GM19240 (cell line): Measurements from ENCODE around the gene SPOPL.

Source experiments
- DNase-seq: peaks from one replicate; pipeline ENCODE4 v3.0.0; 2011; ENCODE audit warnings: low spot score; ENCODE audit not compliant: insufficient read length

Gene SPOPL

DNA sequence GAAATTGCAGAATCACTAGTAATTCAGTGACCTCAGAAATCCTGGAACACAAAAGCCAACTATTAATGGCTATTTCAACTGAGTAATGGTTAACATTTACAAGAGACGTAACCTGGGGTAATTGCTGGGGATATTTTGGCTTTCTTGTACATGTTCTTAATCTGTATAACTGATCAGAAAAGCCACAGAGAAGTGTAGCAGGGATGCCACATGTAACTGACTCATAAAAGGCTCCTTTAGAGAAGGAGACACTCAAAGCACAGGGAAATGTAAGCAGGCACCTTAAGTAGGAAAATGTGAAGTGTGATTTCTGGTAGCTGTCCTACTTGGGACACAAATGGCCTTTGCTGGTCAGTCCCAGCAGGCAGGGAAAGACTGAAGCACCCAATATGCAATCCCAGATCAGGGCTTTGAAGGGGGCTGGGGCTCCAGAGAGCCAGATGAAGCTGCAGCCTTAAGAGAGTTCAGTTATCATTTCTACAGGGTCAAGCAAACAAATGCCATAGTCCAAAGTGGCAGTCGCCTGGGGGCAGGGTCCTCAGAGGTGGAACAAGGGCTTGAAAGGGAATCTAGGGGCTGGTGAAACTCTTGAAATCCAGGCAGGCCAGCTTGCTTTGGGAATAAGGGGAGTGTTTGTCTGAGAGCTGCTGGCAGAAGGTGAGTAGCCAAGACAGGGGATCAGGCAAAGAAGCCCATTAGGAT is 7.2 kb upstream of the SPOPL start:
- DNase-seq: no peak

- DNase-seq: no peak
These were observed 6.2 kb upstream of the SPOPL start for GRCh38 chr2:138495384-138495783.

DNA sequence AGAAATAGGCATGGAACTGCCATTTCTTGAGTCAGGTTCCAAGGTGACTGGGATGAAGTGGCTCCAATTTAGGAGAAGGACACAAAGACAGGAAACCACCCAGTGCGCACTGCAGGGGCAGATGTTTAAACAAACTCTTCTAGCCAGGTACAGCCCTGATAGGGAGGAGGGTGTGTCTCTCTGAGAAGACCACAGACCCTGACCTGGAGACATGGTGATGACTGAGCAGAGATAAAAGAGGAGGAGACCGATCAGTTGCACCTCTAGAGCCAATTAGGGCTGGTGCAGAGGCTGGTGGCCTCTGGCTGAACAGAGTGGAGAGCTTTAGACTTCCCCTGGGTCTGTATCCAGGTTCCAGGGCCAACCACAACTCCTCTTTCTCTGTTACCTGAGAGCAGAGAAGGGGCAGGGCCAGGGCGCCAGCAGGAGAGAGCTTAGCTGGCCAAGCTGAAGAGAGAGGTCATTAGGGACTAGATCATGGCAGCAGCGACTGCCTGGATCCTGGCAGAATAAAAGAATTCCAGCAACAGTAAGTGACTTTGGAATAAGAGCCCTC is 5.4 kb upstream of the SPOPL start:
- no peak for DNase-seq

DNA sequence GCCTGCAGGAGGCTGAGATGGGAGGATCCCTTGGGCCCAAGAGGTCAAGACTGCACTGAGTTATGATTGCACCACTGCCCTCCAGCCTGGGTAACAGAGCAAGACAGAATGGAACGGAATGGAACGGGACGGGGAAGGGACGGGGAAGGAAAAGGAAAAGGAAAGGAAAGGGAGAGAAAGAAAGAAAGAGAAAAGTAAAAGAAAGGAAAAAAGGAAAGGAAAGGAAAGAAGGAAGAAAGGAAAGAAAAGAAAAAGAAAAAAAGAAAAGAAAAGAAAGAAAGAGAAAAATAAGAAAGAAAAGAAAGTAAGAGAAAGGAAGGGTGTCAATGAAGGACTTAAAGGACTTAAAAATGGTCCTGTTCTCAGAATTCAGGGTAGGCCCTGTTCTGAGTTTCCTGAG is 4.3 kb upstream of the SPOPL start:
- no peak for DNase-seq

DNA sequence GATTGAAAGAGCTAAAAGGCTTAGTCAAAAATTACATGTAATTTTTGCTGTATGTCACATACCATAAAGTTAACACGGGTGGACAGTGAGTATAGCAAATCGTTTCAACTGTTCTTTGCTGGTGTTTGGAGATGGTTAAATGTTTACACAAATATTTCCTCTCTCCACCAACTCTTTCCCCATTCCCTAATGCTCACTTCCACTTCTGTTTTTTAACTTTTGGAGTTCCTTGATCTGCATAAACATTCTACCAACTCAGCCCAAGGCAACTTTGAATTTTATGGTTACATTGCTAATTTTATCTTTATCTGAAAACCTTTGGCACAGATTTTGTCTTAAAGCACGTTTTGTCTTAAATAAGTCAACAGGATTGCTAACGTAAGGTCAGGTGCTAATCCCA is 1.9 kb upstream of the SPOPL start:
- DNase-seq: no peak

DNA sequence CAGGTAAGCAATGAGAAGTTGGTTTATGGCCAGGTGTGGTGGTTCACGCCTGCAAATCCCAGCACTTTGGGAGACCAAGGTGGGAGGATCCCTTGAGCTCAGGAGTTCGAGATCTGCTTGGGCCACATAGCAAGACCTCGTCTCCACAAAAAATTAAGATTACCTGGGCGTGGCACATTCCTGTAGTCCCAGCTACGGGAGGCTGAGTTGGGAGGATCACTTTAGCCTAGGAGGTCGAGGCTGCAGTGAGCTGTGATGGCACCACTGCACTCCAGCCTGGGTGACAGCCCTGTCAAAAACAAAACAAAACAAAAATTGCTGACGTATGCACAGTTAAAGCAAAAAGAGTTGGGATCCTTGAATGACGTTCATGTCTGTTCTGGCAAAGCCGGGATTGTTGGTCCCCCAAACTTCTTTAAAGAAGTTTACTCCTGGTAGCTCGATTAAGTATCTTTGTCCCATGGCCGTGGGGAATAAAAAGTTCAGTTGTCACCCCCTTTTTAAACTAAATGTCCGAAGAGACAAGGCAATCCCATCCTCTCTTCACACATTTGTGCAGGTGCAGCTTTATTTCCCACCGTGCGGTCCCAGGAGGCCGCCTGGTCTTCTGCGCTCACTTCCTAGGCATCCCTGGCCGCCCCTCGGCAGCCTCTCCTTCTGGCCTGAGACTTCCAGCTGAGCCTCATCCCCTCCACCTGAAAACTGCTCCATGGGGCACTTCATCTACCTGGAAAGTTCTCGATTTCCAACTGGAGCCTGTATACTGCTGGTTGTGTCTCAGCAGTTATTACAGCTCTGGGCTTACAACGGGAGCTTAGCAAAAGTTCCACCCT is 762 bp upstream of the SPOPL start:
- no peak for DNase-seq

DNA sequence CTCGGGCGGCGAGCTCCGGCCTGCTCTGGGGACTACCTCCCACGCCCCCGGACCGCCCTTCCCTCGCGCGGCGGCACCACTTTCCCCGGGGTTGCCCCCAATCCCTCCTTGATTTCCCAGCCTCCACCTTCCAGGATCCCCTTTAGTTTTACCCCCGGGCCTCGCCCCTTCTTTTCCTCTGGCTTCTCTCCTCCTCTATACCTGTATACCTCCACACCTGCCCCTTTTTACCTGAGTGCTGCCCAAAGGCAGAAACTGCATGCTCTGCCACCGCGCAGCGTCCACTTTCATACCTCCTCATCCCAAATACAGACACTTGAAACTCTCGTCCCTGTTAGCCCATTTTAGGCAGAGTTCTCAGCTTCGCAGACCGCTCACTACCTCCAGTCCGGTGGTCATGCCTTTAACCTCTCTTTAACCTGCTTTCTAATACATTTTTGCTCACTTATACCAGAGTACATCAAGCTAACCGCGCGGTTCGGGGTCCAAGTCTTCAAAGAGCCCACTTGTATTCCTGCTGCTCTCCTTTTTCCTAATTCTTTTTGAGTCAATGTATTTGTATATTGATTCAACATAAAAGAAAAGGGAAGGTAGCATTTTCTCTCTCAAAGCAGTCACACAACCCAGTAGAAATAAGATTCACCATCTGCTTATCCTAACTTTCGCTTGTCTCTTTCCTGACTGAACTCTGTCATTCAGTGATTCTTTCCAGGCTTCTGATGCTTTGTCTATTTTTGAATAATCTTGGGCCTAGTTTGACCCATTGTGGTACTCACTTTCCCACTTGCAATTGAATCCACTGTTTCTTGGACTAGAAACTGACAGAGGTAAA is 901 bp downstream of the SPOPL start:
- DNase-seq: no peak

DNA sequence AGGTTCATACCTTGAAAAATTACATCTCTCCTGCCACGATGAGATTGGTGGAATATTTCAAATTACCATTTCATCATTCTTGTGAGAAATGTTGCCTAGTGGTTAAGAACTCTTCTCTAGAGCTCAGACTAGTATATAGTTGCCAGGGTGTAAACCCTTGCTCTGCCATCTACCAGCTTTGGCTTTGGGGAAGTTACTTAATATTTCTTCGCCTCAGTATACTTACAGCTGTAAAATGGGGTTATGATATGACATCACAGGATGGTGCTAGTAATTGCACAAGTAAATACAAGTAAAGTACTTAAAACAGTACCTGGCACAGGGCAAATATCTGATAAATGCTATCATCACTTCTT is 1.5 kb downstream of the SPOPL start:
- no peak for DNase-seq

- DNase-seq: no peak
These were observed 2.1 kb downstream of the SPOPL start for GRCh38 chr2:138503652-138504051.

DNA sequence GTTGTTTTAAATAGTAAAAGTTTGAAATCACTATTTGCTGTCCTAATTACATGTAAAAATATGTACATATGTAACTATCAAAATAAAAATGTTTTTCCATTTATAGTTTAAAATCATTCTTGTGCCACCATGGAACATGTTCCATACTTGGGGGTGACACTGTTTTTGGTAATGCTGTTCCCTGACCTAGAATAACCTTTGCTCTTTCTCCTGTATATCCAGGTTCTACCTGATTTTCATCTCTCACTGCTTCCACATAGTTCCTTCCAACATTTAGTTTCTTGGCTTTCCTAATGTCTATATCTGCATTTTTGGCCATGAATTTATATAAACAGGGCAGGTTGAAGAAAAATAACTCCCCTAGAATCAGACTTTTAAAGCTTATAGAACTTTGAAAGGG is 2.5 kb downstream of the SPOPL start:
- DNase-seq: no peak

- DNase-seq: no peak
These were observed 3.1 kb downstream of the SPOPL start for GRCh38 chr2:138504546-138505235.

GRCh38 chr2:138507267-138507666 is 5.7 kb downstream of the SPOPL start:
- DNase-seq: no peak

DNA sequence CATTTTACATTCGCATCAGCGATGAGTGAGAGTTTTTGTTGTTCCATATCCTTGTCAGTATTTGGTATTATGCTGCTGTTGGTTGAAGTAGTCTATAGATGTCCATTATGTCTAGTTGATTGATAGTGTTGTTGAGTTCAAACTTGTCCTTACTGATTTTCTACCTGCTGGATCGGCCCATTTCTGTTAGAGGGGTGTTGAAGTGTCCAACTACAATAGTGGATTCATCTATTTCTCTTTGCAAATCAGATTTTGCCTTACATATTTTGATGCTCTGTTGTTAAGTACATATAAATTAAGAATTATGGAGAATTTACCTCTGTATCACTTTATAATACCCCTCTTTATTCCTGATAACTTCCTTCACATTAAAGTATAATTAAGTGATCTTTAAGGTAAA is 8.7 kb downstream of the SPOPL start:
- no peak for DNase-seq

DNA sequence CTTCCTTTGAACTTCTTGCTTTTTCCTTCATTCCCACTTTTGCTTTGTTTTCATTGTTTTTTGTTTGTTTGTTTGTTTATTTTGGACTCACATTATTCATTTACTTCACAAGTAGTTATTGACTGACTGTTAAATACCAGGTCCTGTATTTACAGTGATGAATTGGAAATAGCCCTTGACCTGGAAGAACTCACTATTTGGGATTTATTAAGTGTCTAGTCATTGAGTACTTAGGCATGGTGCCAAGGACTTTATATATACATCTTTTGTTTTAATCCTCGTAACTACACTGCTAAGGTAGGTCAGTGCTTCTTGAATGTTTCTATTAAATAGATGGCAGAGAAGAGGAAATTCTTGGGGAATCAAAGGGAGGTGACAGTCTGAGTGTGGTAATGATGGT is 11.1 kb downstream of the SPOPL start:
- DNase-seq: no peak

- no peak for DNase-seq
These were observed 12.6 kb downstream of the SPOPL start for GRCh38 chr2:138514173-138514572.

GRCh38 chr2:138515092-138515491 is 13.5 kb downstream of the SPOPL start:
- DNase-seq: no peak

DNA sequence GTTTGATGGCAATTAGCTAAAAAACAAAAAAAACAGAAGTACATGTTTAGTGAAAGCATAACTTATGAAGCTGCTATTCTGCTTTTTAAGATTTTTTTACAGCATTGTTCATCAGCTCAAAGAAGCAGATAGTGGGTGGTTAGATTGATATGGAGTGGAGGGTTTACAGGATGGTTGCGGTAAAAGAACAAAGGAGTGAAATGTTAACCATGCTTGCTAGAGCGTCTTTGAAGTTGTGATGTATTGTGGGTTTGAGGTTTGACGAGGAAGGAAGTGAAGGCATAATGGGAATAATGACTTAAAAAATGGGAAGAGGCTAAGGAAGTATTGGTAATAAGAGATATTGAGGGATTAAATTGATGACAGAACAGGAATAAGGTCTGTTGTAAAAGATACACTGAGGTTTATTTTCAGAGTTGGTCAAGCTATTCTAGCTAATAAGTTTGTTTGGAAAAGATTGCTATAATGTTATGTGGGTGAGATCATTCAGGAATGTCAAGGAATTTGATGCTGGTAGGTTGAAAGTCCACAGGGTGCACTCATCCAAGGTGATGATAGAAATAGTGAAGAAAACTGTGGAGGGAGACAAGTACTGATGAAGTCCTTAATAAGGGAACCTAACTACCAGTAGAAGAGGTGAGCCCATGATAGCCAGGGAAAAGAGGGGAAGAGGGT is 14.6 kb downstream of the SPOPL start:
- DNase-seq: no peak

DNA sequence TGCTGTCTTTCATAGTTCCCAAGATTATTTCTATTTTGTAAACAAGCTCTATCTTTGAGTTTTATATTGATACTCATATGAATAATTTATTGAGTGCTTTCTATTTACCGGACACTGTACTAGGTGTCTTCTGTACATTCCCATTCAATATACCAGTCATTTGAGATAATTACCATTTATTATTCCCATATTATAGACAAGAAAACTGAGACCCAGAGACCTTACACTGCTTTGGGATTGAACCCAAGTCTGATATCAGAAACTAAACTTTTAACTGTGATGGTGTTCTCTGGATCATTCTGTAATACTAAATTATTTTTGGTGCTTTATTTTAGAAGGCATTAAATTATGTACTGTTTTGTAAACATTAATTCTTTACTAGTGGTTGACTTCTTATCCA is 17.3 kb downstream of the SPOPL start:
- DNase-seq: no peak

DNA sequence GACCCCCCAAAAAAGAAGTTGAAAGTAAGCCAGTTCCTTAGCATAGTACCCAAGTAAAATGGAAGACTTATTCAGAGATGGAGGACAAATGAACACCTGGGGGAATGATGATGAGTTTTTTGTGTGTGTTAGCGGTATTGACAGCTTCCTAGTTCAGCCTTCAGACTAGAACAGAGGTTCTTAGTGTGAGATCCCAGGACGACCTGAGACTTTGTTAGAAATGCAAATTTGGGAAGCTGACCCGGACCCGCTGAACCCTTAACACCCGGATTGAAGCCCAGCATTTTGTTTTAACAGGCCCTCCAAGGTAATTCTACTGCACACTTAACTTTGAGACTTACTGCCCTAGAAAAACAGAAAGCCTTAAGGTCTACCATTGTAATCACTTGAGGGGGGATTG is 20.3 kb downstream of the SPOPL start:
- DNase-seq: no peak

DNA sequence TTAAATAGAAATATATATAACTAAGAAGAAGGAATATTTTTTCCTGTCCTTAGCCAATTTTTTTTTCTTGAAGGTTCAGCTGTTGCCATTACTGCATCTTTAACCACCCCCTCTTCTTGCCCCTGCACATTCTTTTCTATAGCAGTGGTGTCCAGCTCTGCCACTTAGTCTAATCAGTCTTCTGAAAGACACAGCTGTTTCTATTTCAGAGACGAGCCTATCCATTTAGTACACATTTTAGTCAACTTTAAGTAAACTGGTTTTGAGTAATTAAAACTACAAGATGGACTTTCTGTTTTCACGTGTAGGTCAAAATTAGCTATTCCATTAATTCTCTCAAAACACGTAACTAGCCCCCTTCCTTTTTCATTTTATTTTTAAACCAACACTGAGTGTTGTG is 21.0 kb downstream of the SPOPL start:
- no peak for DNase-seq
